Fibroblast of the aortic adventitia (primary cell): ENCODE data around the gene AIF1. TPM values are rescaled to one million over a fixed set of nuclear protein-coding genes. Genes with fewer than 3 reads are reported as not detected.
A peak's percentile ranks its signal among the peaks of the same experiment; 100 is the strongest.

ENCODE experiments used
- DNase-seq: peaks from one replicate; pipeline ENCODE4 v3.0.0-alpha.2; 2010; ENCODE audit warnings: low read depth
- H3K4me3 ChIP-seq: 2 replicates; pipeline ENCODE4 v1.5.1; 2011; ENCODE audit warnings: low read depth, mild to moderate bottlenecking, control low read depth, low read length, moderate library complexity
- CTCF ChIP-seq: IDR thresholded peaks from 2 replicates; pipeline ENCODE4 v1.5.1; 2011; ENCODE audit warnings: mild to moderate bottlenecking, low read length, control low read depth, inconsistent platforms; ENCODE audit not compliant: insufficient read depth
- total RNA-seq: library from RNA; depleted of rRNA; stranded (reverse); fragments of >200 nt; gene quantifications from 2 replicates; pipeline ENCODE4 v1.2.3, GENCODE V29; 2012; ENCODE audit warnings: low replicate concordance

The AIF1 gene
- total RNA-seq, 1 donor = not detected

GRCh38 chr6:31621991-31622390 lies 7.0 kb downstream of the AIF1 start:
- peak; percentile 22 for DNase-seq
- H3K4me3 ChIP-seq = peak overlapping the region; percentile 93
- no peak for TF ChIP-seq CTCF

DNA sequence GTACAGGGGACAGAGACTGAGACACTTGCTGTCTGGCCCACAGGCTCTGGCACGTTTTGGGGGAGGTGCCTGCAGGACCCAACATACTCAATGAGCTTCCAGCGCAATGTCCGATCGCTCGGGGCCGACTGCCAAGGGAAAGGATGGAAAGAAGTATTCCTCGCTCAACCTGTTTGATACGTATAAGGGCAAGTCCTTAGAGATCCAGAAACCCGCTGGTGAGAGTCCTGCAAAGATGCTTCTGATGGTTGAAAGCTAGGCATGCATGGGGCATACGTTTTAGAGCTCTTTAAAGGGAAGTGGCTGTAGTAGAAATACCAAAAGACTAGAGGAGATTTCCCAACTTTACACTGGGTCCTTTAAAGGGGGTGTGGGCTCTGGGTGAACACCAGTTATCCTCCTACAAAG lies 7.7 kb downstream of the AIF1 start:
- no peak for DNase-seq
- H3K4me3 ChIP-seq = peak overlapping the region; percentile 93
- TF ChIP-seq CTCF = no peak

DNA sequence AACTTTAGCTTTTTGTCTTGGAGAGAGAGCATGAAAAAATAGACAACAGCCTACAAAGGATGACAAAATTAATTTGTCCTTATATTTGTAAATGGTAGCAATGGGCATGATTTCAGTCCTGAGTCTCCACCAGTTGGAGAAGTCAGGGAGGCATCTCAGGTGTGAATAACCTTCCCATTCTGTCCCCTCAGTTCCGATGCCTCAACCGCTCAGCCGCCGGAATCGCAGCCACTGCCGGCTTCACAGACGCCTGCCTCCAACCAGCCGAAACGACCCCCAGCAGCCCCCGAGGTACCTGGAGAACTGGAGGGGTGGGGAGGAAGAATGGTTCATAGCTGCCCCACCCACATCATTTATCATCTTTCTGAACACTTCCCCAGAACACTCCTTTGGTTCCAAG lies 9.0 kb downstream of the AIF1 start:
- DNase-seq = no peak
- no peak for TF ChIP-seq CTCF
- H3K4me3 ChIP-seq = no peak overlapping the region

DNA sequence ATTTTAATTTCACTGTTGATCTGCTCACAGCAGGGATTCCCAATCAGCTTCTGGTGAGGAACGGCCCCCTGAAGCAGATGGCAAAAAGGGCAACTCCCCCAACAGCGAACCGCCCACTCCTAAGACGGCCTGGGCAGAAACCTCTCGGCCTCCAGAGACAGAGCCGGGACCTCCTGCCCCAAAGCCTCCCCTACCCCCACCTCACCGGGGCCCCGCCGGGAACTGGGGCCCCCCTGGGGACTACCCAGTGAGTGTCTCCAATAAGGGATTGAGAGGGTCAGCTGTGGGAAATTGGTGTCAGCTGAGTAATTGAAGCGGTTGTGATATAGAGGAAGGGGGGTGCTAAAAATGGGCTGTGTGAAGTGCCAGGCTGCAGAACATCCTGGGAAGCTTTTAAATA lies 11.9 kb downstream of the AIF1 start:
- no peak overlapping the region for H3K4me3 ChIP-seq
- DNase-seq = no peak
- no peak for TF ChIP-seq CTCF

DNA sequence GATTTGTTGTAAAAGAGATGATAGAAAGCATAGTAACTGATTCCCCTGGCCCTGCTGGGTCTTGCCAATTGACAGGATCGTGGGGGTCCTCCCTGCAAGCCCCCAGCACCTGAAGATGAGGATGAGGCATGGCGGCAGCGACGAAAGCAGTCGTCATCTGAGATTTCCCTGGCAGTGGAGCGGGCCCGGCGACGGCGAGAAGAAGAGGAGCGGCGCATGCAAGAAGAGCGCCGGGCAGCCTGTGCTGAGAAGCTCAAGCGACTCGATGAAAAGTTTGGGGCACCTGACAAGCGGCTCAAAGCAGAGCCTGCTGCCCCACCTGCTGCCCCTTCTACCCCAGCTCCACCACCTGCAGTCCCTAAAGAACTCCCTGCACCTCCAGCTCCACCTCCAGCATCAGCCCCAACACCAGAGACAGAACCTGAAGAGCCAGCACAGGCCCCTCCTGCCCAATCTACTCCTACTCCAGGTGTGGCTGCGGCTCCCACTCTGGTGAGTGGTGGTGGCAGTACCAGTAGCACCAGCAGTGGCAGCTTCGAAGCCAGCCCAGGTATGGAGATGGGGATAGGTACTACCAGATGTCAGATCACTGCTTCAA lies 12.8 kb downstream of the AIF1 start:
- no peak for TF ChIP-seq CTCF
- no peak for DNase-seq
- no peak overlapping the region for H3K4me3 ChIP-seq

- DNase-seq = no peak
- H3K4me3 ChIP-seq = no peak overlapping the region
- no peak for TF ChIP-seq CTCF
These were observed 14.0 kb downstream of the AIF1 start for GRCh38 chr6:31629014-31629413.

GRCh38 chr6:31630177-31630934 lies 15.3 kb downstream of the AIF1 start:
- no peak for DNase-seq
- H3K4me3 ChIP-seq = no peak overlapping the region
- no peak for TF ChIP-seq CTCF
